ENCODE results near the gene BRWD1. TPM values are rescaled to one million over a fixed set of nuclear protein-coding genes. Genes with fewer than 3 reads are reported as not detected.

BRWD1 gene
- polyA plus RNA-seq, 1 donor (not counting 4 experiments of a cell fraction or from before 2014, with no cell fraction given), result 15.1 TPM

DNA sequence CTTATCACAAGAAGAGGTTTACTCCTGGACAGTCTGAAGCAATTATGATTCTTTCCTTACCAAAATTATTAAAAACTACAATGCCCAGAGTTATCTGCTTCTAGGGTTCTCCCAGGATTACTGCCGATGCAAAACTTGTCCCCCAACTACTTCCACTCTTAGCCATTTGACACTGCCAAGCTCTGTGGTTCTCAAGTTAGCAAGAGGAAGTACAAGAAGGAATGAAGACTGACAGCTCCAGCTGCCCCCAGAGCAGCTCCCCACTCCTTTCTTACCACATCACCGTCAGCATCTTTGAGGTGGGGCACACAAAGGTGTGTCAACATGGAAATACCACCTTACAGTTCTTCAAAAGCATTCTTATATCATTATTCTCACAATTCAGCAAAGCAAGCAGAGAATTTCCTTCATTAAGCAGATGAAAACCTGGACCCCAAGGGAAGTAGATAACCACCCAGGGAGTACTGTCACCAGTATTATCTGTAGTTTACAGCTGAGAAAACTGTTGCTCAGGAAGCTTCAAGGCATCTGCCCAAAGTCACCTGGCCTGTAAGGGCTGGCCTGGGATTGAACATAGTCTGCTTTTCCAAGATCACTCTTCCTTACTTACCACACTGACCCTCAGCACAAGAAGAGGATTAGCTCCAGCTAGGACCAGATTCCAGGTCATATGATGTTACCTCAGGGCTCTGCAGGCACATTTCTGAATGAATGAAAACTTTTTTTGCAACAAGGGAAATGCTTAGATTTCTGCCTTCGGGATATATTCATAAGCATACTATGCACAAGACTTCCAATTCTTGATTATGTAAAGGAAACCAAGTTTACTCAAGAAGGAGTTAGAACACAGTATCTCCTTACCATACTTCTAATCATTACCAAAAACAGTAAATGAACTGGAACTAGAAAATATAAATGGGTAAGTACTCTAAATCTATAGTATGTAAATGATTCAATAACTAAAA is 139.4 kb downstream of the BRWD1 start:
- Histone ChIP-seq H3K9me1 (ENCODE audit: control insufficient read depth, extremely low read depth, insufficient read depth, low read length) (no peaks in the 10 kb centered on the region), H3K36me3 (ENCODE audit: control insufficient read depth in 2 of 2, extremely low read depth in 1 of 2, insufficient read depth in 2 of 2, low read length in 2 of 2) (peaks cover 14 to 42% of the 10 kb centered on the region in 2 experiments), H4K20me1 (ENCODE audit: control insufficient read depth, extremely low read depth, insufficient read depth, low read length) (no peaks in the 10 kb centered on the region), H2AFZ (ENCODE audit: control insufficient read depth, low read length) (no peak overlapping the region), H3K4me2 (ENCODE audit: control insufficient read depth, extremely low read depth, insufficient read depth, low read depth, low read length) (no peak overlapping the region), H3K79me2 (ENCODE audit: control insufficient read depth, insufficient read depth, low read length) (peaks cover 6% of the 10 kb centered on the region), H3K27ac (ENCODE audit: control insufficient read depth, insufficient read depth, low read length) (no peak overlapping the region), H3K9me3 (ENCODE audit: control insufficient read depth, low read depth, low read length) (no peaks in the 10 kb centered on the region), H3K4me3 (ENCODE audit: control insufficient read depth in 2 of 3, extremely low read depth in 1 of 3, insufficient read depth in 2 of 3, low read depth in 1 of 3, low read length in 3 of 3) (no peak overlapping the region), H3K4me1 (ENCODE audit: control insufficient read depth, extremely low read depth, insufficient read depth, low read length) (no peaks in the 10 kb centered on the region), H3K9ac (ENCODE audit: control insufficient read depth, extremely low read depth, insufficient read depth, low read length) (no peak overlapping the region), H3K27me3 (ENCODE audit: control insufficient read depth, extremely low read depth, insufficient read depth, low read length) (no peaks in the 10 kb centered on the region)
- dilution Hi-C loops (cut with MboI; ENCODE audit: extremely low pct_ligation_motif_present, low sequenced_read_pairs), result no loop called here
- TF ChIP-seq, protein P1, sequence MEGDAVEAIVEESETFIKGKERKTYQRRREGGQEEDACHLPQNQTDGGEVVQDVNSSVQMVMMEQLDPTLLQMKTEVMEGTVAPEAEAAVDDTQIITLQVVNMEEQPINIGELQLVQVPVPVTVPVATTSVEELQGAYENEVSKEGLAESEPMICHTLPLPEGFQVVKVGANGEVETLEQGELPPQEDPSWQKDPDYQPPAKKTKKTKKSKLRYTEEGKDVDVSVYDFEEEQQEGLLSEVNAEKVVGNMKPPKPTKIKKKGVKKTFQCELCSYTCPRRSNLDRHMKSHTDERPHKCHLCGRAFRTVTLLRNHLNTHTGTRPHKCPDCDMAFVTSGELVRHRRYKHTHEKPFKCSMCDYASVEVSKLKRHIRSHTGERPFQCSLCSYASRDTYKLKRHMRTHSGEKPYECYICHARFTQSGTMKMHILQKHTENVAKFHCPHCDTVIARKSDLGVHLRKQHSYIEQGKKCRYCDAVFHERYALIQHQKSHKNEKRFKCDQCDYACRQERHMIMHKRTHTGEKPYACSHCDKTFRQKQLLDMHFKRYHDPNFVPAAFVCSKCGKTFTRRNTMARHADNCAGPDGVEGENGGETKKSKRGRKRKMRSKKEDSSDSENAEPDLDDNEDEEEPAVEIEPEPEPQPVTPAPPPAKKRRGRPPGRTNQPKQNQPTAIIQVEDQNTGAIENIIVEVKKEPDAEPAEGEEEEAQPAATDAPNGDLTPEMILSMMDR (optimal IDR thresholded peaks at IDR 0.05 in 1 of 3, IDR thresholded peaks at IDR 0.05 in 1 of 3, conservative IDR thresholded peaks at IDR 0.05 in 1 of 3; ENCODE audit: extremely low read depth in 1 of 3, insufficient read depth in 2 of 3, low read length in 3 of 3), result no peak
- no peak for TF ChIP-seq EZH2 (IDR thresholded peaks at IDR 0.05; ENCODE audit: low read length)
- FAIRE-seq (no peak), DNase-seq (ENCODE audit: low read depth, low spot score) (no peak)

DNA sequence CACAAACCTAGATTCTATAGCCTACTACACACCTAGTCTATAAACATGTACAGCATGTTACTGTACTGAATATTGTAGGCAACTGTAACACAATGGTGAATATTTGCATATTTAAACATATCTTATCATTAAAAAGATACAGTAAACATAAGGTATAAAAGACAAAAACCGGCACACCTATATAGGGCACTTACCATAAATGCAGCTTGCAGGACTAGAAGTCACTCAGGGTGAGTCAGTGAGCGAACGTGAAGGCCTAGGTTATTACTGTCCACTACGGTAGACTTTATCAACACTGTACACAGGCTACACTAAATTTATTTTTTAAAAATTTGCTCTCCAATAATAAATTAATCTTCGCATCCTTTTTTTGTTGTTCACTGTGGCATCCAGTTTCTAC is 143.5 kb downstream of the BRWD1 start:
- dilution Hi-C loops (cut with MboI; ENCODE audit: extremely low pct_ligation_motif_present, low sequenced_read_pairs), result no loop called here
- Histone ChIP-seq H3K4me2 (ENCODE audit: control insufficient read depth, extremely low read depth, insufficient read depth, low read depth, low read length) (no peak overlapping the region), H4K20me1 (ENCODE audit: control insufficient read depth, extremely low read depth, insufficient read depth, low read length) (no peaks in the 10 kb centered on the region), H3K9ac (ENCODE audit: control insufficient read depth, extremely low read depth, insufficient read depth, low read length) (no peak overlapping the region), H3K36me3 (ENCODE audit: control insufficient read depth in 2 of 2, extremely low read depth in 1 of 2, insufficient read depth in 2 of 2, low read length in 2 of 2) (peaks cover 10 to 21% of the 10 kb centered on the region in 2 experiments), H3K79me2 (ENCODE audit: control insufficient read depth, insufficient read depth, low read length) (no peaks in the 10 kb centered on the region), H3K4me1 (ENCODE audit: control insufficient read depth, extremely low read depth, insufficient read depth, low read length) (no peaks in the 10 kb centered on the region), H3K27me3 (ENCODE audit: control insufficient read depth, extremely low read depth, insufficient read depth, low read length) (no peaks in the 10 kb centered on the region), H3K9me1 (ENCODE audit: control insufficient read depth, extremely low read depth, insufficient read depth, low read length) (no peaks in the 10 kb centered on the region), H3K9me3 (ENCODE audit: control insufficient read depth, low read depth, low read length) (peaks cover under 1% of the 10 kb centered on the region), H3K4me3 (ENCODE audit: control insufficient read depth in 2 of 3, extremely low read depth in 1 of 3, insufficient read depth in 2 of 3, low read depth in 1 of 3, low read length in 3 of 3) (no peak overlapping the region), H2AFZ (ENCODE audit: control insufficient read depth, low read length) (no peak overlapping the region), H3K27ac (ENCODE audit: control insufficient read depth, insufficient read depth, low read length) (no peak overlapping the region)
- DNase-seq (ENCODE audit: low read depth, low spot score), result no peak
- TF ChIP-seq, protein P1 (optimal IDR thresholded peaks at IDR 0.05 in 1 of 3, IDR thresholded peaks at IDR 0.05 in 1 of 3, conservative IDR thresholded peaks at IDR 0.05 in 1 of 3; ENCODE audit: extremely low read depth in 1 of 3, insufficient read depth in 2 of 3, low read length in 3 of 3), result no peak
- TF ChIP-seq EZH2 (IDR thresholded peaks at IDR 0.05; ENCODE audit: low read length), result no peak
- no peak for FAIRE-seq

Measured in keratinocyte (primary cell).